A549 (cell line): ENCODE measurements around the gene B3GNT7. TPM values are rescaled to one million over a fixed set of nuclear protein-coding genes. Genes with fewer than 3 reads are reported as not detected.
A peak's percentile ranks its signal among the peaks of the same experiment; 100 is the strongest.

ENCODE experiments used
- ATAC-seq, 2 experiments: fragments of 200-7000 bp in 1 of 2; fragments of >200 bp in 1 of 2; cut with Nextera tagmentation in 1 of 2; cut with Tn5 transposase in 1 of 2; 3 replicates each; pipeline versions ENCODE4 v1.8.0 to v1.9.1; 2018 to 2020; ENCODE audit warnings: mild to moderate bottlenecking in 1 of 2, moderate library complexity in 1 of 2
- CTCF ChIA-PET: fragments of 300-600 bp; sonication (Branson Sonifier 250); formaldehyde crosslinking; extraction: SDS; loops from one replicate; lab custom pipeline; 2021; ENCODE audit warnings: antibody characterized with exemption, inconsistent platforms; lab: Yijun Ruan, JAX
- POLR2A ChIA-PET: fragments of 350-600 bp; formaldehyde crosslinking; extraction: SDS; loops from one replicate; lab custom pipeline; 2021; ENCODE audit warnings: antibody characterized with exemption, inconsistent platforms; lab: Yijun Ruan, JAX
- DNase-seq, 2 experiments: peaks; one replicate each; pipeline versions ENCODE4 v3.0.0 to v3.0.0-alpha.2; 2011 to 2016; ENCODE audit warnings: low read depth in 1 of 2, low spot score in 1 of 2
- FAIRE-seq: peaks from 2 replicates; lab custom pipeline; 2011; peaks lifted over from hg19 to GRCh38; lab: Jason Lieb, UNC
- H3K27ac ChIP-seq, 2 experiments: fragments of >200 bp; sonication (Bioruptor Twin); formaldehyde crosslinking; 3 replicates each; pipeline ENCODE4 v1.5.1; 2016 to 2017
- H3K4me1 ChIP-seq: fragments of >200 bp; sonication (Bioruptor Twin); formaldehyde crosslinking; 3 replicates; pipeline ENCODE4 v1.6.1; 2016
- H3K4me2 ChIP-seq: fragments of >200 bp; sonication (Bioruptor Twin); formaldehyde crosslinking; 3 replicates; pipeline ENCODE4 v1.6.1; 2016
- H3K4me3 ChIP-seq: fragments of >200 bp; sonication (Bioruptor Twin); formaldehyde crosslinking; 3 replicates; pipeline ENCODE4 v1.5.1; 2016
- H3K9me3 ChIP-seq: fragments of >200 bp; sonication (Bioruptor Twin); formaldehyde crosslinking; 3 replicates; pipeline ENCODE4 v1.6.1; 2016
- BHLHE40 ChIP-seq: IDR thresholded peaks from 2 replicates; pipeline ENCODE4 v1.6.1; 2012; ENCODE audit warnings: low read depth, low read length, inconsistent platforms
- CHD2 ChIP-seq: fragments of 150-350 bp; IDR thresholded peaks from 2 replicates; pipeline ENCODE4 v1.6.1; 2014; ENCODE audit warnings: low read length; ENCODE audit not compliant: partially characterized antibody
- CHD4 ChIP-seq: fragments of 200-600 bp; sonication (generic); IDR thresholded peaks from 2 replicates; pipeline ENCODE4 v1.6.1; 2016; ENCODE audit warnings: antibody characterized with exemption, mild to moderate bottlenecking, borderline replicate concordance
- ESRRA ChIP-seq: fragments of 150-350 bp; IDR thresholded peaks from 2 replicates; pipeline ENCODE4 v1.6.1; 2014; ENCODE audit warnings: mild to moderate bottlenecking, low read length, borderline replicate concordance
- HDAC2 ChIP-seq: fragments of 200-600 bp; sonication (generic); IDR thresholded peaks from 2 replicates; pipeline ENCODE4 v1.6.1; 2016
- HOXA7 ChIP-seq: fragments of 250-450 bp; sonication (Bioruptor Pico); IDR thresholded peaks from 2 replicates; pipeline ENCODE4 v1.5.0; 2020; ENCODE audit warnings: mild to moderate bottlenecking, moderate library complexity
- KDM5A ChIP-seq: fragments of 200-600 bp; sonication (generic); IDR thresholded peaks from 2 replicates; pipeline ENCODE4 v1.6.1; 2016; ENCODE audit warnings: antibody characterized with exemption, mild to moderate bottlenecking
- MAZ ChIP-seq: fragments of 150-350 bp; IDR thresholded peaks from 2 replicates; pipeline ENCODE4 v1.6.1; 2014; ENCODE audit warnings: antibody characterized with exemption, low read depth, low read length, borderline replicate concordance
- NFE2L2 ChIP-seq: fragments of 150-350 bp; conservative IDR thresholded peaks from 2 replicates; pipeline ENCODE4 v1.6.1; 2014; ENCODE audit warnings: low read length
- NR3C1 ChIP-seq: fragments of >200 bp; sonication (Bioruptor Twin); formaldehyde crosslinking; IDR thresholded peaks from 3 replicates; pipeline ENCODE4 v1.6.1; 2017
- POLR2A ChIP-seq: IDR thresholded peaks from 2 replicates; pipeline ENCODE4 v1.6.1; 2012; ENCODE audit warnings: mild to moderate bottlenecking, low read length
- RARB ChIP-seq: fragments of 250-450 bp; sonication (Bioruptor Pico); IDR thresholded peaks from 2 replicates; pipeline ENCODE4 v1.8.0; 2021; ENCODE audit warnings: mild to moderate bottlenecking, moderate library complexity
- RCOR1 ChIP-seq: fragments of 150-350 bp; IDR thresholded peaks from 2 replicates; pipeline ENCODE4 v1.6.1; 2014; ENCODE audit warnings: antibody characterized with exemption, low read length, low read depth
- RFX5 ChIP-seq: fragments of 450-650 bp; IDR thresholded peaks from 2 replicates; pipeline ENCODE4 v1.7.1; 2014; ENCODE audit warnings: antibody characterized with exemption, mild to moderate bottlenecking, moderate library complexity
- SMC3 ChIP-seq: fragments of >200 bp; sonication (Bioruptor Twin); formaldehyde crosslinking; IDR thresholded peaks from 3 replicates; pipeline ENCODE4 v1.6.1; 2018; ENCODE audit warnings: inconsistent platforms
- TFCP2L1 ChIP-seq: fragments of 250-450 bp; sonication (Bioruptor Pico); IDR thresholded peaks from 2 replicates; pipeline ENCODE4 v1.5.0; 2021; ENCODE audit warnings: mild to moderate bottlenecking
- ZFP36 ChIP-seq: fragments of 450-650 bp; IDR thresholded peaks from 2 replicates; pipeline ENCODE4 v1.6.1; 2014; ENCODE audit warnings: borderline replicate concordance; ENCODE audit not compliant: partially characterized antibody
- WGBS: methylation state at CpG from one replicate; pipeline ENCODE4 v1.1.6; 2017; ENCODE audit errors: missing lambda C conversion rate; 5-methylcytosine and 5-hydroxymethylcytosine counted together
- polyA plus RNA-seq, 4 experiments: library from polyadenylated mRNA; depleted of rRNA in 3 of 4; stranded (reverse); fragments of >200 nt; fragmentation: RNase III in 1 of 4; extraction: RNeasy Plus Mini Kit Qiagen cat#74134 plus additional on column Dnase treatment in 1 of 4; gene quantifications; 2 replicates in 3 of 4; 3 replicates in 1 of 4; pipeline ENCODE4 v1.2.3, GENCODE V29; 2011 to 2017
- TF ChIP-seq, protein P1 (sequence below): IDR thresholded peaks from 2 replicates; pipeline ENCODE4 v1.6.1; 2012; ENCODE audit warnings: low read depth, borderline replicate concordance
- TF ChIP-seq, protein P2 (sequence below): fragments of 250-450 bp; sonication (Bioruptor Pico); IDR thresholded peaks from 2 replicates; pipeline ENCODE4 v1.5.0; 2020; ENCODE audit warnings: low read depth, mild to moderate bottlenecking, moderate library complexity
- TF ChIP-seq, protein P3 (sequence below): IDR thresholded peaks from 2 replicates; pipeline ENCODE4 v1.6.1; 2012

Gene B3GNT7
- polyA plus RNA-seq, 2 of the 4 experiments (the other 2 are of a cell fraction) = 0.48 to 0.96 TPM

DNA sequence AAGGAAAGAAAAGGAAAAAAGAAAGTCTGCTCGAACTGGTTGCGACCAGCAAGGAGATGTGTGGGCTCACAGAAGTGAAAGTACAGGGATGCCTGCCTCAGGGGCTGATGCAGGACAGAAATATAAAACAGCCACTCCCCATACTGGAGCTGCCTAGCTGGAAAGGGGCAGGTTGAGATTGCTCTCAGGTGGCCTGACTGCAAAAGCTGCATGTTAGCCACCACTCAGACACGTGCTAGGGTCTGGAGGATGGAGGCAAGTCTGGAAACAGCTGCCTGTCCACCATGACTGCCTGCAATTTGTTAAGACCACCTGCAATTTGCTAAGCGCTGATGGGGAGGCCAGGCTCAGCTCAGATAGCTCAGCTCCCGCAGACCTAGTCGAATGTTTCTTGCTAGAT, 17.9 kb downstream of the B3GNT7 start (continued):
- TF ChIP-seq, protein P1, sequence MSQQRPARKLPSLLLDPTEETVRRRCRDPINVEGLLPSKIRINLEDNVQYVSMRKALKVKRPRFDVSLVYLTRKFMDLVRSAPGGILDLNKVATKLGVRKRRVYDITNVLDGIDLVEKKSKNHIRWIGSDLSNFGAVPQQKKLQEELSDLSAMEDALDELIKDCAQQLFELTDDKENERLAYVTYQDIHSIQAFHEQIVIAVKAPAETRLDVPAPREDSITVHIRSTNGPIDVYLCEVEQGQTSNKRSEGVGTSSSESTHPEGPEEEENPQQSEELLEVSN = no peak
- TF ChIP-seq, protein P2, sequence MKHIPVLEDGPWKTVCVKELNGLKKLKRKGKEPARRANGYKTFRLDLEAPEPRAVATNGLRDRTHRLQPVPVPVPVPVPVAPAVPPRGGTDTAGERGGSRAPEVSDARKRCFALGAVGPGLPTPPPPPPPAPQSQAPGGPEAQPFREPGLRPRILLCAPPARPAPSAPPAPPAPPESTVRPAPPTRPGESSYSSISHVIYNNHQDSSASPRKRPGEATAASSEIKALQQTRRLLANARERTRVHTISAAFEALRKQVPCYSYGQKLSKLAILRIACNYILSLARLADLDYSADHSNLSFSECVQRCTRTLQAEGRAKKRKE = no peak
- no peak for TF ChIP-seq MAZ
- no peak for TF ChIP-seq TFCP2L1 (CRISPR knock-in tag)
- no peak for TF ChIP-seq RCOR1
- TF ChIP-seq, protein P3, sequence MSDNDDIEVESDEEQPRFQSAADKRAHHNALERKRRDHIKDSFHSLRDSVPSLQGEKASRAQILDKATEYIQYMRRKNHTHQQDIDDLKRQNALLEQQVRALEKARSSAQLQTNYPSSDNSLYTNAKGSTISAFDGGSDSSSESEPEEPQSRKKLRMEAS = no peak
- TF ChIP-seq RFX5 = no peak
- no peak for TF ChIP-seq RARB (CRISPR knock-in tag)

DNA sequence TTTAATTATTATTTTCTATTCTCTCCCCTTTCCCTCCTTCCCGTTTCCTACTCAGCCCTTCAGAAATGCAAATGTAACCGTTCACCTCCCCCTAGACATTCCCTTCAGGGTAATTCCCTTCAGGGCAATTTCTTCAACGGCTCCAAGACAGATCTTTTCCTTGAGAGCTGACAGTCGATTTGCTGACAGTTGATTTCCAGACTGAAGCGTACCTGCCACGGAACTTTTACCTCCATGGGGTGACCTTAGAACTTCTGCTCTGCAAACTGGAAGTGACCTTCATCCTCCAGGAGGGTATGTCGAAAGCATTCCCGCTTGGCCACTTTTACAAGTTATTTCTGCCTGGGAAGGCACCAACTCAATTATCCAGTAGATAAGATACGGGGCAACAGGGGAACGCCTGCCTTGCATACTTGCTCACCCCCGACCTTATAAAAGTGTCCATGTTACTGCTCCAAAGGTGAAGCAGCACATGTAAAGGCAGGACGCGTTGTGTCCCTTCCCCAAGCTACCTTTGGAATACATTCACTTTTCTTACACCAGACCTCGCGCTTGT, 18.5 kb downstream of the B3GNT7 start:
- FAIRE-seq = no peak
- POLR2A ChIA-PET = no interaction called here

DNA sequence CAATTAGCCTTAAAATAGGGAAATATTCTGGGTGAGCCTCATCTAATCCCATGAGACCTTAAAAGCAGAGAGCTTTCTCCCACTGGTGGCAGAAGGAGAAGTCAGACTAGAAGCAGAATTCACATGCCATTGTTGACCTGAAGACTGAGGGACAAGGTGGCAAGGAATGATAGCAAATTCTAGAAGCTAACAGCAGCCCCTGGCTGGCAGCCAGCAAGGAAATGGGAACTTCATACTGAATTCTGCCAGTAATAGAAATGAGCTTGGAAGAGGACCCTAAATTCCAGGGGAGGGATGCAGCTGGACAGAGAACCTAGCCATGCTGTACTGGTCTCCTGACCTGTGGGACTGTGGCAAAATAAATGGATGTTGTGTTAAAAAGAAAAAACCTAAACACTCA, 19.5 kb downstream of the B3GNT7 start:
- TF ChIP-seq NFE2L2 = no peak
- no peak overlapping the region for H3K4me2 ChIP-seq
- FAIRE-seq = no peak
- no peak overlapping the region for H3K27ac ChIP-seq
- peaks cover 4% of the 10 kb centered on the region; the same call in 2 of the 3 replicates for H3K4me1 ChIP-seq
- no peak for DNase-seq
- POLR2A ChIA-PET = no interaction called here
- H3K4me3 ChIP-seq = no peak overlapping the region
- CTCF ChIA-PET = interaction anchor here (0.9 to 20.2 kb wide), 5 partner anchors 10 to 191 kb away, joined by 6 to 333 read pairs (median 141); partner anchors contain the start of gene B3GNT7
- ATAC-seq = no peak
- H3K9me3 ChIP-seq = peaks cover 9% of the 10 kb centered on the region

More for the DNA sequence above, 18.5 kb downstream of the B3GNT7 start:
- Histone ChIP-seq H3K27ac (no peak overlapping the region), H3K4me2 (no peak overlapping the region), H3K4me3 (no peak overlapping the region), H3K4me1 (peaks cover 4% of the 10 kb centered on the region; the same call in 2 of the 3 replicates), H3K9me3 (peaks cover 9% of the 10 kb centered on the region)
- TF ChIP-seq NR3C1 (no peak), SMC3 (no peak), KDM5A (no peak), NFE2L2 (no peak), CHD2 (no peak), CHD4 (no peak)
- CTCF ChIA-PET = interaction anchor here (2.5 to 20.2 kb wide), 6 partner anchors 16 to 190 kb away, joined by 14 to 333 read pairs (median 80); partner anchors contain the start of gene B3GNT7
- ATAC-seq (no peak), DNase-seq (no peak)
- WGBS = 75% methylated on average over 15 of the region's 15 CpGs

DNA sequence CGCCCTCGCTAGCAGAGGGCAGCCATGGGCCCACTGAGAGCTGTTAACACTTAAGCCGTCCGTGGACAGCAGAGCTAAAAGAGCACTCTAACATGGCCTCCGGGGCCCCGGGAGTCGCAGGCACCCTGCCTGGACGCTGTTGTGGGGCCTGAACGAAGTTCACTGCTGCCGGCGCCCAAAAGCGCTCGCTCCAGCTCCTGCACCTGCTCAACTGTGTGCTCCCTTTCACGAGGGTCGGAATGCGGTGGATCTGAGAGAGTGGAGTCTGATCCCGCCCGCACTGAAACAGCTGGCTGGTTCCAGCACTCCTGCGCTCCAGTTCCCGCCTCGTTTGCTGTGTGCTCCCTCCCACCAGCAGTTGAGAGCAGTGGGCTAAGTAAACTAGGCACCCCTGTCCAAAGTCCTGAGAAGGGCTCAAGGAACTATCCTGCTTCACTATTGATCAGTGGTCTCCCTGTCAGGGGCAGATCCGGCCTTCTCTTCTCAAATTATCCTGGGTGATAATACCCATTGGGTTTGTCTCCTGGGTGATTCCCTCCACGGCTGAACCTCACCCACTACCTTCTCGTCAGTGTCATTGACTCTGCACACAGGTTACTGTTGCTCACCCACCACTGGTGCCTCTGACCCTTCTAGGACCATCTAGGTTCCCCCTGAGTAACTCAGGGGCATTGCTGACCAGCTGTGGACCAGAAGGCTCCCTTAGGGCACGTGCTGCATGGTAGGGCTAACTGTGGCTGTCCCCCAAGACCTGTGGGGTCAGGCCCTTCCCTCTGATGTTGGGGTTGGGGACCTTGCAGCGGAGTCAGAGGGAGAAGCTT, 23.5 kb downstream of the B3GNT7 start:
- 0 out of 6 replicates have a peak, but pooled peaks of 1 of the 2 experiments have one; percentile 16 for ATAC-seq
- no peak for FAIRE-seq
- POLR2A ChIA-PET = interaction anchor here (1.3 kb wide), 1 partner anchor 32 kb away, joined by 3 read pairs; no protein-coding TSS in a partner anchor

More for the DNA sequence above, 23.5 kb downstream of the B3GNT7 start:
- Histone ChIP-seq H3K4me2 (no peak overlapping the region), H3K27ac (no peak overlapping the region), H3K4me3 (no peak overlapping the region), H3K4me1 (no peaks in the 10 kb centered on the region)
- CTCF ChIA-PET = interaction anchor here (1.2 to 20.2 kb wide), 8 partner anchors 11 to 315 kb away, joined by 3 to 333 read pairs (median 4); partner anchors contain the start of gene B3GNT7
- 80% methylated on average over 26 of the region's 26 CpGs for WGBS
- no peak for TF ChIP-seq HDAC2
- no peak for TF ChIP-seq ZFP36
- no peak for TF ChIP-seq CHD4
- no peak for TF ChIP-seq RARB (CRISPR knock-in tag)
- TF ChIP-seq, protein P3 = no peak
- no peak for TF ChIP-seq HOXA7
- TF ChIP-seq BHLHE40 = no peak
- no peak for TF ChIP-seq POLR2A
- TF ChIP-seq ESRRA = no peak
- TF ChIP-seq, all 56 proteins: peak for 0
- DNase-seq = no peak
- H3K9me3 ChIP-seq = no peaks in the 10 kb centered on the region
